ENCODE results near the gene YKT6.

The YKT6 gene

DNA sequence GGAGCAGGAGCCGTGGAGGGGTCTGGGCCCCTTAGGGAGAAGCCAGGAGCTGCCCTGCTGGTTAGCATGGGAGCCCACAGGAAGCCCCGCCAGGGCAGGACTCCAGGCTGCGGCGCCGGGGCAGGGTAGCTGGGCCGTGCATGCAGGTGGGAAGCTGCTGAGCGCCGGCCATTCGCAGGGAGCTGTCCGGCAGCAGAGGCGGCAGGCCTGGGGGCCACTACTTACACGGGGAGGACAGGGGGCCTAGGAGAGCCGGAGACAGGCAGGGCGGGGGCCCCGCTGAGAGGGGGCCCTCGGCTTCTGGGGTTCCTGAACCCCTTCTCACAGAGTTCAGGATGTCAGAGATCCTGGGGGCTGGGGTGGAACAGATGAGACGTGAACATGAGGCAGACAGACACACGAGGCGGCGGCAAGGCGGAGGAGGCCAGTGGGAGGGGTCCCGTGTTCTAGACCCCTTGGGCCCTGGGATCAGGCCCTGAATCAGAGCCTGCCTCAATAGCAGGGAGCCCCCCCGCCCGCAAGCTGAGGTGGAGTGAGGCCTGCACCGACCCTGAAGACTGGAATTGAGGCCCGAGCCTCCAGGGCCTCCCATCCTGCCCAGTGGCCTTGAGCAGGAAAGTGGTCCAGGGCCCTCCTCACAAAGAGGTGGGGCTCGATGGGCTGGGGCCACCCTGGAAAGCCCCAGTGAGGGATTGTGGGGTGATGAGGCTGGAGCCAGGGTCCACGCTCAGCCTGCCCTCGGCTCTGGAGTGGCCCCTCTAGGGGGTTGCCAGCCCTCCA, 28.0 kb downstream of the YKT6 start:
- no peak for DNase-seq (ENCODE audit: low read depth, low spot score)
- TF ChIP-seq CTCF (IDR thresholded peaks at IDR 0.05; ENCODE audit: insufficient read depth, low read length, missing control alignments) = no peak
- ChIA-PET CTCF (interaction anchor here (1.0 to 1.1 kb wide), 2 partner anchors 12 kb away, joined by 4 to 9 read pairs; no protein-coding TSS in a partner anchor), POLR2A (no interaction called here)
- H3K4me3 ChIP-seq (ENCODE audit: low read depth, low read length) = no peak overlapping the region

DNA sequence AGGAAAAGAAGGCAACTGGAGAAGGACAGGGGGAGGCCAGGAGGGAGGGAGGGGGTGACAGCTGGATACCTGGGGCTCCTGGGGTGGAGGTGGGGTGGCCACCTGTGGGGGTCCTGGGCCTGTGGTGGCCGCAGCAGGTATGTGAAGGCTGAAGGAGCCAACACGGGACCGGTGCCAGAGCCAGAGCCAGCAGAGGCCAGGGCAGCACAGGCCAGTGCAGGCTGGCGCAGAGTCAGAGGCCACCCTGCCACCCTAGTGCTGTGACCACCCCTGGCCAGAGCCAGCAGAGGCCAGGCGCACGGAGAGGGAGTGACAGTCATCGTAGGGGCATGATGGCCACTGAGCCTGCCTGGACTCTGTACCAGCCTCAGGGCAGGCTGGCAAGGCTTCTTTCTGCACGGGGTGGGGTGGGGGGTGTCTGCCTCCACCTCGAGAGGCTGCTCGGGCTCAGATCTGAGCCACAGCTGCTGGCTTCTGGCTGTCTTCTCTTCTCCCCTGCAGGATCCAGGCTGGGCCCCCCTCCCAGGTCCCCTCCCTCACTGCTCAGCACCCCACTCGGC, 28.8 kb downstream of the YKT6 start:
- TF ChIP-seq CTCF (IDR thresholded peaks at IDR 0.05; ENCODE audit: insufficient read depth, low read length, missing control alignments) = no peak
- no peak overlapping the region for H3K4me3 ChIP-seq (ENCODE audit: low read depth, low read length)

GRCh38 chr7:44230286-44230685, 29.5 kb downstream of the YKT6 start:
- POLR2A ChIA-PET = no interaction called here
- no peak for DNase-seq (ENCODE audit: low read depth, low spot score)
- no peak for TF ChIP-seq CTCF (IDR thresholded peaks at IDR 0.05; ENCODE audit: insufficient read depth, low read length, missing control alignments)
- CTCF ChIA-PET = interaction anchor here (0.7 to 2.4 kb wide), 2 partner anchors 11 to 335 kb away, joined by 3 to 10 read pairs; no protein-coding TSS in a partner anchor
- H3K4me3 ChIP-seq (ENCODE audit: low read depth, low read length) = no peak overlapping the region

More for the DNA sequence above, 28.8 kb downstream of the YKT6 start:
- POLR2A ChIA-PET = no interaction called here
- CTCF ChIA-PET = interaction anchor here (1.1 kb wide), 1 partner anchor 12 kb away, joined by 9 read pairs; no protein-coding TSS in a partner anchor
- no peak for DNase-seq (ENCODE audit: low read depth, low spot score)

GRCh38 chr7:44231088-44231487, 30.3 kb downstream of the YKT6 start:
- CTCF ChIA-PET = interaction anchor here (2.4 kb wide), 1 partner anchor 334 kb away, joined by 10 read pairs; no protein-coding TSS in a partner anchor
- POLR2A ChIA-PET = interaction anchor here (0.6 kb wide), 1 partner anchor 343 kb away, joined by 3 read pairs; the partner anchor contains the start of gene DDX56

DNA sequence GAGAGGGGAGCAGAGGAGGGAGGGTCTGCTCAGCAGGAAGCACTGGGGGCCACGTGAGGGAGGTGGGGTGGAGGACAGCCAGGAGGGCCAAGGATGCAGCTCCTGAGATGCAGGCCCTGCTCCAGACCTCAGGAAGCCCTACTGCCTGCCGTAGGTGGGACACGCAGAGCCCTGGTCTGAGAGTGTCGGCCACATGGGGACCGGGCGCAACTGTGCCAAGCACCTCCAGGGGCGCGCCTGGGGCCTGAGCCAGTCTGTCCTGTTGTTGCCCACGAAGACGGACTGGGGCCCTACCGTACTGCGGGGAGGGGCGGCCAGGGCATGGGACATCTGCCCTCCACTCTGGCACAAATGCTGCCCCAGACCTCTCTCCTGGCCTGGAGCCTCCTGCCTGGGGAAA, 31.6 kb downstream of the YKT6 start:
- ChIA-PET POLR2A (no interaction called here), CTCF (interaction anchor here (1.2 to 2.4 kb wide), 3 partner anchors 8 to 333 kb away, joined by 4 to 10 read pairs (median 7); no protein-coding TSS in a partner anchor)
- no peak for DNase-seq (ENCODE audit: low read depth, low spot score)
- no peak for TF ChIP-seq CTCF (IDR thresholded peaks at IDR 0.05; ENCODE audit: insufficient read depth, low read length, missing control alignments)
- H3K4me3 ChIP-seq (ENCODE audit: low read depth, low read length) = no peak overlapping the region

More at GRCh38 chr7:44231088-44231487, 30.3 kb downstream of the YKT6 start:
- no peak for DNase-seq (ENCODE audit: low read depth, low spot score)
- TF ChIP-seq CTCF (IDR thresholded peaks at IDR 0.05; ENCODE audit: insufficient read depth, low read length, missing control alignments) = no peak
- no peak overlapping the region for H3K4me3 ChIP-seq (ENCODE audit: low read depth, low read length)
